B cell (primary cell): Measurements from ENCODE around the gene SCN1A.

Source experiments
- EZH2 ChIP-seq: IDR thresholded peaks from 2 replicates; pipeline ENCODE4 v1.6.1; 2012; ENCODE audit warnings: borderline replicate concordance, low read depth, mild to moderate bottlenecking, moderate library complexity, low read length; ENCODE audit not compliant: insufficient read depth, poor library complexity, severe bottlenecking
- TF ChIP-seq, protein P1 (sequence below): fragments of 200-600 bp; IDR thresholded peaks from one replicate; pipeline ENCODE4 v1.8.0; 2022; ENCODE audit warnings: antibody characterized with exemption, mild to moderate bottlenecking

DNA sequence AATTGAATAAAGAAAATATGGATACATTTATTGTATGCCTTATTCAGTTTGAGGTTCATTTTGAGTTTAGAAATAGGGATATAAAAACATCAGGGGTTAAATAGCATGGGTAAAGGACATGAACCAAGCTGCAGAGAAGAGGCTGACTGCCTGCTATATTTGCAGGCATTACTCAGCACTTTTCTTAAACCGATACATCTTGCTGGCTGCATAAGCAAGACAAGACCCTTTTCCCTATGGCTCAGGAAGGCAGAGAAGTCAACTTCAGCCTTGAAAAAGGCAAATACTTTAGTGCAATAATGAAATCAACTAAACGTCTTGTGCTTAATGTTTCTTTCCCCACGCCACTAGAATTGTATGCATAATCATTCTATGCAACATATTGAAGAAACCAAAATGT lies 36.4 kb downstream of the SCN1A start:
- TF ChIP-seq, protein P1, sequence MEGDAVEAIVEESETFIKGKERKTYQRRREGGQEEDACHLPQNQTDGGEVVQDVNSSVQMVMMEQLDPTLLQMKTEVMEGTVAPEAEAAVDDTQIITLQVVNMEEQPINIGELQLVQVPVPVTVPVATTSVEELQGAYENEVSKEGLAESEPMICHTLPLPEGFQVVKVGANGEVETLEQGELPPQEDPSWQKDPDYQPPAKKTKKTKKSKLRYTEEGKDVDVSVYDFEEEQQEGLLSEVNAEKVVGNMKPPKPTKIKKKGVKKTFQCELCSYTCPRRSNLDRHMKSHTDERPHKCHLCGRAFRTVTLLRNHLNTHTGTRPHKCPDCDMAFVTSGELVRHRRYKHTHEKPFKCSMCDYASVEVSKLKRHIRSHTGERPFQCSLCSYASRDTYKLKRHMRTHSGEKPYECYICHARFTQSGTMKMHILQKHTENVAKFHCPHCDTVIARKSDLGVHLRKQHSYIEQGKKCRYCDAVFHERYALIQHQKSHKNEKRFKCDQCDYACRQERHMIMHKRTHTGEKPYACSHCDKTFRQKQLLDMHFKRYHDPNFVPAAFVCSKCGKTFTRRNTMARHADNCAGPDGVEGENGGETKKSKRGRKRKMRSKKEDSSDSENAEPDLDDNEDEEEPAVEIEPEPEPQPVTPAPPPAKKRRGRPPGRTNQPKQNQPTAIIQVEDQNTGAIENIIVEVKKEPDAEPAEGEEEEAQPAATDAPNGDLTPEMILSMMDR = no peak
- TF ChIP-seq EZH2 = no peak
